GM23338 (cell line): ENCODE results near the gene CGNL1.

Source experiments
- CREB1 ChIP-seq: fragments of 250-450 bp; sonication (Bioruptor Pico); IDR thresholded peaks from 2 replicates; pipeline ENCODE4 v1.5.0; 2020; ENCODE audit warnings: low read depth, mild to moderate bottlenecking, moderate library complexity
- EZH2 ChIP-seq: fragments of 200-600 bp; sonication (generic); IDR thresholded peaks from one replicate; pipeline ENCODE4 v1.8.0; 2017; ENCODE audit warnings: antibody characterized with exemption, mild to moderate bottlenecking, low read depth; ENCODE audit not compliant: unreplicated experiment
- EZH2phosphoT487 ChIP-seq: fragments of 200-600 bp; sonication (generic); IDR thresholded peaks from one replicate; pipeline ENCODE4 v1.8.1; 2018; ENCODE audit warnings: antibody characterized with exemption; ENCODE audit not compliant: unreplicated experiment
- POLR2AphosphoS5 ChIP-seq: IDR thresholded peaks from 2 replicates; pipeline ENCODE4 v1.6.1; 2016; ENCODE audit warnings: antibody characterized with exemption, low read depth
- STAT1 ChIP-seq: IDR thresholded peaks from one replicate; pipeline ENCODE4 v1.6.1; 2016; ENCODE audit warnings: antibody characterized with exemption; ENCODE audit not compliant: unreplicated experiment
- ZNF331 ChIP-seq: fragments of 250-450 bp; sonication (Bioruptor Pico); IDR thresholded peaks from 2 replicates; pipeline ENCODE4 v1.5.0; 2020; ENCODE audit warnings: low read depth, mild to moderate bottlenecking, moderate library complexity
- TF ChIP-seq, protein P1 (sequence below), 2 experiments: fragments of 200-600 bp in 1 of 2; sonication (generic) in 1 of 2; conservative IDR thresholded peaks; 2 replicates each; pipeline versions ENCODE4 v1.5.1 to v1.6.1; 2016 to 2017; ENCODE audit warnings: antibody characterized with exemption in 2 of 2, low read depth in 2 of 2, mild to moderate bottlenecking in 2 of 2, moderate library complexity in 1 of 2
- TF ChIP-seq, protein P2 (sequence below): IDR thresholded peaks from one replicate; pipeline ENCODE4 v1.6.1; 2018; ENCODE audit warnings: antibody characterized with exemption; ENCODE audit not compliant: unreplicated experiment
- TF ChIP-seq, protein P3 (sequence below): IDR thresholded peaks from 2 replicates; pipeline ENCODE4 v1.6.1; 2016; ENCODE audit warnings: antibody characterized with exemption

DNA sequence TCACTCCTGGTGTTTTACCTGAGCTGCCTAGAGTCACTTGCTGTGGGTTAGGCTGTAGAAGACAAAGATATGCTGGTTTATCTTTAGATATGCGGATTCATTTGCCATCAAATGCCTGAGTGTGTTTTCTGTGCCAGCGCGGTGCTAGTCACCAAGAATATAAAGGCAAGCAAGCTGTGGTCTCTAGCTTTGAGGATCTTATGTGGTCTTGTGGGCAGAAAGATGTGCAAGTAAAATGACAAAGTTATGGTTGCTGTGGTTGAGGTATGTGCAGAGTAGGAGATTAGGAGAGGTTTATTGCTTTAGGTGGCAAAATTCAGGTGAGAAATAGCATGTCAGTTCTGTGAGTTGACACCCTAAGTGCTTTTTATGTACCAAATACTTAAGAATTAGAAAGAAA lies 94.2 kb downstream of the CGNL1 start:
- TF ChIP-seq CREB1 (CRISPR knock-in tag) = no peak
- no peak for TF ChIP-seq POLR2AphosphoS5
- TF ChIP-seq, protein P1, sequence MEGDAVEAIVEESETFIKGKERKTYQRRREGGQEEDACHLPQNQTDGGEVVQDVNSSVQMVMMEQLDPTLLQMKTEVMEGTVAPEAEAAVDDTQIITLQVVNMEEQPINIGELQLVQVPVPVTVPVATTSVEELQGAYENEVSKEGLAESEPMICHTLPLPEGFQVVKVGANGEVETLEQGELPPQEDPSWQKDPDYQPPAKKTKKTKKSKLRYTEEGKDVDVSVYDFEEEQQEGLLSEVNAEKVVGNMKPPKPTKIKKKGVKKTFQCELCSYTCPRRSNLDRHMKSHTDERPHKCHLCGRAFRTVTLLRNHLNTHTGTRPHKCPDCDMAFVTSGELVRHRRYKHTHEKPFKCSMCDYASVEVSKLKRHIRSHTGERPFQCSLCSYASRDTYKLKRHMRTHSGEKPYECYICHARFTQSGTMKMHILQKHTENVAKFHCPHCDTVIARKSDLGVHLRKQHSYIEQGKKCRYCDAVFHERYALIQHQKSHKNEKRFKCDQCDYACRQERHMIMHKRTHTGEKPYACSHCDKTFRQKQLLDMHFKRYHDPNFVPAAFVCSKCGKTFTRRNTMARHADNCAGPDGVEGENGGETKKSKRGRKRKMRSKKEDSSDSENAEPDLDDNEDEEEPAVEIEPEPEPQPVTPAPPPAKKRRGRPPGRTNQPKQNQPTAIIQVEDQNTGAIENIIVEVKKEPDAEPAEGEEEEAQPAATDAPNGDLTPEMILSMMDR (conservative IDR thresholded peaks at IDR 0.05; ENCODE audit: low read depth in 2 of 2) = no peak
- TF ChIP-seq EZH2 = no peak
- TF ChIP-seq, protein P2, sequence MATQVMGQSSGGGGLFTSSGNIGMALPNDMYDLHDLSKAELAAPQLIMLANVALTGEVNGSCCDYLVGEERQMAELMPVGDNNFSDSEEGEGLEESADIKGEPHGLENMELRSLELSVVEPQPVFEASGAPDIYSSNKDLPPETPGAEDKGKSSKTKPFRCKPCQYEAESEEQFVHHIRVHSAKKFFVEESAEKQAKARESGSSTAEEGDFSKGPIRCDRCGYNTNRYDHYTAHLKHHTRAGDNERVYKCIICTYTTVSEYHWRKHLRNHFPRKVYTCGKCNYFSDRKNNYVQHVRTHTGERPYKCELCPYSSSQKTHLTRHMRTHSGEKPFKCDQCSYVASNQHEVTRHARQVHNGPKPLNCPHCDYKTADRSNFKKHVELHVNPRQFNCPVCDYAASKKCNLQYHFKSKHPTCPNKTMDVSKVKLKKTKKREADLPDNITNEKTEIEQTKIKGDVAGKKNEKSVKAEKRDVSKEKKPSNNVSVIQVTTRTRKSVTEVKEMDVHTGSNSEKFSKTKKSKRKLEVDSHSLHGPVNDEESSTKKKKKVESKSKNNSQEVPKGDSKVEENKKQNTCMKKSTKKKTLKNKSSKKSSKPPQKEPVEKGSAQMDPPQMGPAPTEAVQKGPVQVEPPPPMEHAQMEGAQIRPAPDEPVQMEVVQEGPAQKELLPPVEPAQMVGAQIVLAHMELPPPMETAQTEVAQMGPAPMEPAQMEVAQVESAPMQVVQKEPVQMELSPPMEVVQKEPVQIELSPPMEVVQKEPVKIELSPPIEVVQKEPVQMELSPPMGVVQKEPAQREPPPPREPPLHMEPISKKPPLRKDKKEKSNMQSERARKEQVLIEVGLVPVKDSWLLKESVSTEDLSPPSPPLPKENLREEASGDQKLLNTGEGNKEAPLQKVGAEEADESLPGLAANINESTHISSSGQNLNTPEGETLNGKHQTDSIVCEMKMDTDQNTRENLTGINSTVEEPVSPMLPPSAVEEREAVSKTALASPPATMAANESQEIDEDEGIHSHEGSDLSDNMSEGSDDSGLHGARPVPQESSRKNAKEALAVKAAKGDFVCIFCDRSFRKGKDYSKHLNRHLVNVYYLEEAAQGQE = no peak
- TF ChIP-seq EZH2phosphoT487 = no peak
- TF ChIP-seq, protein P3, sequence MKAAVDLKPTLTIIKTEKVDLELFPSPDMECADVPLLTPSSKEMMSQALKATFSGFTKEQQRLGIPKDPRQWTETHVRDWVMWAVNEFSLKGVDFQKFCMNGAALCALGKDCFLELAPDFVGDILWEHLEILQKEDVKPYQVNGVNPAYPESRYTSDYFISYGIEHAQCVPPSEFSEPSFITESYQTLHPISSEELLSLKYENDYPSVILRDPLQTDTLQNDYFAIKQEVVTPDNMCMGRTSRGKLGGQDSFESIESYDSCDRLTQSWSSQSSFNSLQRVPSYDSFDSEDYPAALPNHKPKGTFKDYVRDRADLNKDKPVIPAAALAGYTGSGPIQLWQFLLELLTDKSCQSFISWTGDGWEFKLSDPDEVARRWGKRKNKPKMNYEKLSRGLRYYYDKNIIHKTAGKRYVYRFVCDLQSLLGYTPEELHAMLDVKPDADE = no peak
- TF ChIP-seq ZNF331 (CRISPR knock-in tag) = no peak
- no peak for TF ChIP-seq STAT1
